Astrocyte of the spinal cord (primary cell): ENCODE data around the gene DENND4A.

ENCODE experiments used
- DNase-seq: peaks from one replicate; pipeline ENCODE4 v3.0.0; 2011; ENCODE audit warnings: low read depth, low spot score
- H3K4me3 ChIP-seq: 2 replicates; pipeline ENCODE4 v1.5.1; 2011; ENCODE audit warnings: low read depth, mild to moderate bottlenecking, low read length, moderate library complexity
- in situ Hi-C: cut with HindIII; loops from 2 replicates; pipeline ENCODE4 v1.10.0; 2017; ENCODE audit warnings: low sequenced_read_pairs
- TF ChIP-seq, protein P1 (sequence below): IDR thresholded peaks from 2 replicates; pipeline ENCODE4 v1.5.1; 2012; ENCODE audit warnings: low read depth, mild to moderate bottlenecking, low read length, inconsistent platforms

DENND4A gene

DNA sequence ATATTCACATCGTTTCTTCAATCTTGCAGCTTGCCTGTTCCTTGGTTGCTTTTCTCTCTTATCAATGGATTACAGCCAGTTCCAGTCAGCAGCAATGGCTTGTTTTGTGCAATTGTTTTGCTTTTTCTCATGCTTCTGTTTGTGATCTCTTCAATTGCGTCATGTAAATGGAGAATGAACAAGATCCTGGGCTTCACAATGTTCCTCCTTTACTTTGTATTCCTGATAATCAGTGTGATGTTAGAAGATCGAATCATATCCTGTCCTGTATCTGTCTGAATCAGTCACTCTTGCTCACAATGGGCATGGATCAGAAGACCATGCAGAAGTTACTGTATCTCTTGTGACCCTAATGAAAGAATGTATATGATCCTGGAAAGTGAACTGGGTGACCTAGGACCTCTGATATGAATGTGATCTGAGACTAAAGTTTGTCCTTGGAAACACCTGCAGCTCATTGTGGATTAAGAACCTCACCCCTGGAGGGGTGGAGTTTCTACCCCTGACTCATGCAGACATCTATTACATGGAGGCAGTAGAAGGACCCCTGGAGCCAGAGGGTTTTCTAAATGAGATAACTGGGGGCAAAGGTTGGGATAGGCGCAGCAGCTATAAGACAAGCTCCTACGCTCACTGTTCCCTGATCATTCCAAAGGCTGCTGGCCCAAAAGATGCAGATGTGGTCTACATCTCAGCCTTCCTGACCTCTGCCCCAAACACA is 138.1 kb downstream of the DENND4A start:
- DNase-seq: no peak
- no peak overlapping the region for H3K4me3 ChIP-seq
- TF ChIP-seq, protein P1, sequence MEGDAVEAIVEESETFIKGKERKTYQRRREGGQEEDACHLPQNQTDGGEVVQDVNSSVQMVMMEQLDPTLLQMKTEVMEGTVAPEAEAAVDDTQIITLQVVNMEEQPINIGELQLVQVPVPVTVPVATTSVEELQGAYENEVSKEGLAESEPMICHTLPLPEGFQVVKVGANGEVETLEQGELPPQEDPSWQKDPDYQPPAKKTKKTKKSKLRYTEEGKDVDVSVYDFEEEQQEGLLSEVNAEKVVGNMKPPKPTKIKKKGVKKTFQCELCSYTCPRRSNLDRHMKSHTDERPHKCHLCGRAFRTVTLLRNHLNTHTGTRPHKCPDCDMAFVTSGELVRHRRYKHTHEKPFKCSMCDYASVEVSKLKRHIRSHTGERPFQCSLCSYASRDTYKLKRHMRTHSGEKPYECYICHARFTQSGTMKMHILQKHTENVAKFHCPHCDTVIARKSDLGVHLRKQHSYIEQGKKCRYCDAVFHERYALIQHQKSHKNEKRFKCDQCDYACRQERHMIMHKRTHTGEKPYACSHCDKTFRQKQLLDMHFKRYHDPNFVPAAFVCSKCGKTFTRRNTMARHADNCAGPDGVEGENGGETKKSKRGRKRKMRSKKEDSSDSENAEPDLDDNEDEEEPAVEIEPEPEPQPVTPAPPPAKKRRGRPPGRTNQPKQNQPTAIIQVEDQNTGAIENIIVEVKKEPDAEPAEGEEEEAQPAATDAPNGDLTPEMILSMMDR: no peak
- in situ Hi-C loops: no loop called here

DNA sequence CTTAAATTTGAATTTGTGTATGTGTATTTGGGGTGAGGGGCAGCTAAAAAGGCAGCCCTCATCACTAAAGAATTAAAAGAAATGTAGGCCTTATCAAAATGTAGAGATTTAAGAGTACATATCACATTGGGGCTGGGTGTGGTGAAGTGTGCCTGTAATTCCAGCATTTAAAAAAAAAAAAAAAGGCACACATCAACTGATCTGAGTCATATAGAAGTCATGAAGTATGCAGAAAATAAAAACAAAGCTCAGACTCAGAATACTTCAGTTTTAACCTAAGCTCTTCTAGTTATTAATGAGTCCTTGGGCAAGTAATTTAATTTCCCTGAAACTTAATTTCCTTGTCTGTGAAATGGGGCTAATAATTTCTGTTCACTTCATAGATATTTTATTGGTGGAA is 138.8 kb downstream of the DENND4A start:
- in situ Hi-C loops: no loop called here
- no peak overlapping the region for H3K4me3 ChIP-seq
- peak; percentile 31 for DNase-seq
- TF ChIP-seq, protein P1: no peak

DNA sequence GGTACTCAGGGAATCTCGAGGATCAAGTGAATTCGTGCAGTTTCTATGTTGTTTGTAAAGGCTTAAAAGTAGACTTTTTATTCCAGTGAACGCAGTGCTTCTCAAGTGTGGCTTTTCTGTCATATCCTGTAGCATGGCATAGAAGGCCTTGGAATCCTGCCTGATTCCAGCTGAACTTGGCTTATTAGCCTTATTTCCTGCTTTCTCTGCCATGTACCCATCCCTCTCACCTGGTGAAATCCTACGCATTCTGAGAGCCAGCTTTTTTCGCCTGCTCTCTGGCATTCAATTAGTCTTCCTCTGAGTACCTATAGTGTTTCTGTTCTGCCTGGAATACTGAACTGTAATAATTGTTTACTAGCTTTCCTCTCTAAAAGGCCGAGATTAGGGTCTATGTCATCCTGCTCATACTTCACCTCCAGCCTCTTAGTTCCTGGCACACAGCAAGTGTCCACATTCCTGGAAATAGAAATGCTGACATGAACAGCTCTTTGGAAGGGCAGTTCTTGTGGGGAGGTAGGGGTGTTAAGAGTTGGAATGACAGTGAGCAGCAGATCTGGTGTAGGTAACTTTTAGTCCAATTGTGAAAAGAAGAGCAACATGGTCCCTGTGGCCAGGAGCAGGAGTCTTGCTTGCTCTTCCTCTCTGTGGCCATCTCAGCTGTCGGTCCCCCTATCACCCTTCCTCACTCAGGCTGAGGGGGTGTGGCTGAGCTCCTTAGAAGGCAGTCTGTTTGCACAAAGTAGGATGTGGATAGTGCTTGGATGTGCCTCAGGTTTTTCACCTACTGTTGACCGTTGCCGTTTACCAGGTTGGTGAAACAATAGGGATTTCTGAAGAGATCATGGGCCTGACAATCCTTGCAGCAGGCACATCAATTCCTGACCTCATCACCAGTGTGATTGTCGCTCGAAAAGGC is 140.0 kb downstream of the DENND4A start:
- DNase-seq: no peak
- in situ Hi-C loops: no loop called here
- no peak overlapping the region for H3K4me3 ChIP-seq
- TF ChIP-seq, protein P1: no peak

DNA sequence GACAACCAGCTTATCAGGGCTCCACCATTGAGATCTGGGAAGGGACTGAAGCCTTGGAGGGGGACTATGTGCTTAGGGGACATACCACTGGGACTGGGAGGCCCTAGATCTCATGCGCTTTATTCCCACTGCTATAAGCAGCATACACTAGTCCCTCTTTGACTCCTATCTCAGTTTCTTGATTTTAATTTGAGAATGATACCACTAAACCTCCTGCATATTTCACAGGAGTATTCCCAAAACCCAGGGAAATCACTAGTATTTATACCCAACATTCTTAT is 141.1 kb downstream of the DENND4A start:
- in situ Hi-C loops: no loop called here
- TF ChIP-seq, protein P1: no peak
- DNase-seq: no peak

DNA sequence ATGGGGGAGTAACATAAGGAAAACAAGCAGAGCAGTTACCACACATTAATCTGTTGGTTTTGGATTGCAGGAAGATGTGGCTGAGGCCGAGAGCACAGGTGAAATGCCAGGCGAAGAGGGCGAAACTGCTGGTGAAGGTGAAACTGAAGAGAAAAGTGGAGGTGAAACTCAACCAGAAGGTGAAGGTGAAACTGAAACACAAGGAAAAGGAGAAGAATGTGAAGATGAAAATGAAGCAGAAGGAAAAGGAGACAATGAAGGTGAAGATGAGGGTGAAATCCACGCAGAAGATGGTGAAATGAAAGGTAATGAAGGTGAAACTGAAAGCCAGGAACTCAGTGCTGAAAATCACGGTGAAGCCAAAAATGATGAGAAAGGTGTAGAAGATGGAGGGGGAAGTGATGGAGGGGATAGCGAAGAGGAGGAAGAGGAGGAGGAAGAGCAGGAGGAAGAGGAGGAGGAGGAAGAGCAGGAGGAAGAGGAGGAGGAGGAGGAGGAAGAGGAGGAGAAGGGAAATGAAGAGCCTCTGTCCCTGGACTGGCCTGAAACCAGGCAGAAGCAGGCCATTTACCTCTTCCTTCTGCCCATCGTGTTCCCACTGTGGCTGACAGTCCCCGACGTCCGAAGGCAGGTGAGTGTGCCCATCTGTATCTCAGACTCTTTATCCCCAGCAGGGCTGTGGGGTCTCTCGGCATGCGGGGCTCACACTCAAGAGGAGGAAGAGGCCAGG is 141.6 kb downstream of the DENND4A start:
- in situ Hi-C loops: no loop called here
- no peak for DNase-seq
- TF ChIP-seq, protein P1: no peak
- H3K4me3 ChIP-seq: no peak overlapping the region

More for the DNA sequence above, 141.1 kb downstream of the DENND4A start:
- H3K4me3 ChIP-seq: no peak overlapping the region

DNA sequence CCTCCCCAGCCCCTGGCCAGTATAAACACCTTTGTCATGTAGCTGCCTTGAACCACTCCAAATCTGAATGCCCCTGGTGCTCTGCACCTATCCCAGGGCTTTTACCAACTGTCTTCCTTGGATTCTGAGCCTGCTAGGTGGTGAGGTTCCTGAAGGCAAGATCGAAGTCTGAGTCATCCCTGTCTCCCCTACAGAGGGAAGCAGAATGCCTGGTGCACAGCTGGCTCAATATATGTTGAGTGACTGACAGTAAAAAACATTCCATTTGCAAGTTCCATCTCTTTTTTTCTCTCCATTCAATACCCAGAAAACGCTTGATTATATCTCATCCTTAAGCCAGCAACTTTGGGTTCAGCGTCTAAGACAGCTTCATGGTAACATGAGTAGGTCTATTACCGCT is 145.6 kb downstream of the DENND4A start:
- in situ Hi-C loops: no loop called here
- no peak overlapping the region for H3K4me3 ChIP-seq
- TF ChIP-seq, protein P1: no peak
- peak; percentile 36 for DNase-seq
